A673 (cell line): ENCODE results near the gene TEPSIN. TPM values are rescaled to one million over a fixed set of nuclear protein-coding genes. Genes with fewer than 3 reads are reported as not detected.
A peak's percentile ranks its signal among the peaks of the same experiment; 100 is the strongest.

ENCODE experiments used
- BruUV-seq: library from RNA; stranded (reverse); fragments of 400-500 nt; replicated peaks from 2 replicates; lab custom pipeline; 2021; lab: Mats Ljungman, UMichigan
- CTCF ChIA-PET: fragments of 300-600 bp; sonication (Branson Sonifier 250); formaldehyde crosslinking; loops from one replicate; lab custom pipeline; 2022; ENCODE audit warnings: antibody characterized with exemption; lab: Charles Lee
- POLR2A ChIA-PET: fragments of 300-600 bp; sonication (Branson Sonifier 250); formaldehyde crosslinking; loops from one replicate; lab custom pipeline; 2022; ENCODE audit warnings: antibody characterized with exemption; ENCODE audit not compliant: low non-redundant PET; lab: Charles Lee
- DNase-seq: peaks from one replicate; pipeline ENCODE4 v3.0.0-alpha.2; 2015; ENCODE audit warnings: low spot score
- H3K27ac ChIP-seq: fragments of 200-600 bp; sonication (generic); 2 replicates; pipeline ENCODE4 v1.5.1; 2016; ENCODE audit warnings: mixed run types, low read depth, mild to moderate bottlenecking, mixed read lengths, antibody characterized with exemption, low read length; ENCODE audit not compliant: poor library complexity, severe bottlenecking
- H3K27me3 ChIP-seq: fragments of 200-600 bp; sonication (generic); replicated peaks from 2 replicates; pipeline ENCODE4 v1.6.1; 2017; ENCODE audit warnings: mixed run types, low read depth, mild to moderate bottlenecking, mixed read lengths, antibody characterized with exemption, low read length; ENCODE audit not compliant: insufficient read depth, poor library complexity
- H3K36me3 ChIP-seq: fragments of 200-600 bp; sonication (generic); 2 replicates; pipeline ENCODE4 v1.6.1; 2016; ENCODE audit warnings: mixed run types, mild to moderate bottlenecking, mixed read lengths, antibody characterized with exemption, low read length; ENCODE audit not compliant: insufficient read depth, poor library complexity, severe bottlenecking
- H3K4me1 ChIP-seq: fragments of 200-600 bp; sonication (generic); 2 replicates; pipeline ENCODE4 v1.6.1; 2017; ENCODE audit warnings: mixed run types, mild to moderate bottlenecking, mixed read lengths, antibody characterized with exemption, low read length; ENCODE audit not compliant: insufficient read depth, poor library complexity, severe bottlenecking
- H3K4me3 ChIP-seq: fragments of 200-600 bp; sonication (generic); 2 replicates; pipeline ENCODE4 v1.5.1; 2016; ENCODE audit warnings: low read depth, mixed run types, mild to moderate bottlenecking, mixed read lengths, low read length; ENCODE audit not compliant: poor library complexity, severe bottlenecking
- H3K9me3 ChIP-seq: fragments of 200-600 bp; sonication (generic); 2 replicates; pipeline ENCODE4 v1.6.1; 2016; ENCODE audit warnings: mixed run types, low read depth, mild to moderate bottlenecking, mixed read lengths, antibody characterized with exemption, low read length; ENCODE audit not compliant: poor library complexity, severe bottlenecking
- CTCF ChIP-seq: fragments of 300-800, 200-600 bp; sonication (generic); conservative IDR thresholded peaks from 2 replicates; pipeline ENCODE4 v1.5.1; 2017; ENCODE audit warnings: low read depth, mild to moderate bottlenecking, antibody characterized with exemption, low read length, moderate library complexity, mixed read lengths
- EZH2 ChIP-seq: fragments of 200-600 bp; sonication (generic); IDR thresholded peaks from 2 replicates; pipeline ENCODE4 v1.6.1; 2017; ENCODE audit warnings: borderline replicate concordance, low read depth, mild to moderate bottlenecking, mixed read lengths, antibody characterized with exemption, low read length; ENCODE audit not compliant: poor library complexity, severe bottlenecking
- intact Hi-C: fragments of 100-400 bp; cut with micrococcal nuclease; formaldehyde crosslinking; loops from one replicate; pipeline ENCODE4 v1.10.0; 2022; ENCODE audit not compliant: unreplicated experiment
- total RNA-seq: library from RNA; stranded (reverse); gene quantifications from 2 replicates; pipeline ENCODE4 v1.2.3, GENCODE V29; 2021

TEPSIN gene
- total RNA-seq, 1 experiment from 2014 or later, result 36.1 TPM

- BruUV-seq, result no TSS peak
- peaks cover 5% of the 10 kb centered on the region for H3K9me3 ChIP-seq
- POLR2A ChIA-PET, result interaction anchor here (0.6 kb wide), 2 partner anchors 172 to 196 kb away, joined by 3 read pairs; no protein-coding TSS in a partner anchor
- intact Hi-C loops, result no loop called here
- H3K36me3 ChIP-seq, result no peaks in the 10 kb centered on the region
- DNase-seq, result peak; percentile 99
- H3K4me3 ChIP-seq, result peak within 1 kb of the TSS; percentile 98
- CTCF ChIA-PET, result interaction anchor here (0.8 to 1.2 kb wide), 3 partner anchors 13 to 126 kb away, joined by 3 read pairs; partner anchors contain the start of genes NDUFAF8 and TEPSIN
- H3K4me1 ChIP-seq, result peaks cover 10% of the 10 kb centered on the region
- peak within 1 kb of the TSS; percentile 79 for H3K27ac ChIP-seq
- no peaks in the 10 kb centered on the region for H3K27me3 ChIP-seq
- TF ChIP-seq CTCF, result no peak
- TF ChIP-seq EZH2, result no peak
Measured at GRCh38 chr17:81222906-81223761, 15.7 kb downstream of the TEPSIN start, which contains the start of gene CEP131. Gene CEP131 (minus strand): TSS chr17:81222965. CDS start chr17:81220056, 2,909 bp downstream.

- Histone ChIP-seq H3K9me3 (peaks cover 5% of the 10 kb centered on the region), H3K27me3 (no peaks in the 10 kb centered on the region), H3K4me1 (peaks cover 10% of the 10 kb centered on the region), H3K4me3 (peak overlapping the region; percentile 98), H3K36me3 (no peaks in the 10 kb centered on the region), H3K27ac (peak overlapping the region; percentile 79)
- ChIA-PET CTCF (interaction anchor here (1.2 kb wide), 2 partner anchors 13 to 17 kb away, joined by 3 read pairs; partner anchors contain the start of genes NDUFAF8 and TEPSIN), POLR2A (interaction anchor here (0.6 kb wide), 1 partner anchor 197 kb away, joined by 3 read pairs; no protein-coding TSS in a partner anchor)
- BruUV-seq, result no TSS peak
- TF ChIP-seq CTCF (no peak), EZH2 (no peak)
- intact Hi-C loops, result no loop called here
- DNase-seq, result no peak
Measured at GRCh38 chr17:81222620-81222905, 16.3 kb downstream of the TEPSIN start.

DNA sequence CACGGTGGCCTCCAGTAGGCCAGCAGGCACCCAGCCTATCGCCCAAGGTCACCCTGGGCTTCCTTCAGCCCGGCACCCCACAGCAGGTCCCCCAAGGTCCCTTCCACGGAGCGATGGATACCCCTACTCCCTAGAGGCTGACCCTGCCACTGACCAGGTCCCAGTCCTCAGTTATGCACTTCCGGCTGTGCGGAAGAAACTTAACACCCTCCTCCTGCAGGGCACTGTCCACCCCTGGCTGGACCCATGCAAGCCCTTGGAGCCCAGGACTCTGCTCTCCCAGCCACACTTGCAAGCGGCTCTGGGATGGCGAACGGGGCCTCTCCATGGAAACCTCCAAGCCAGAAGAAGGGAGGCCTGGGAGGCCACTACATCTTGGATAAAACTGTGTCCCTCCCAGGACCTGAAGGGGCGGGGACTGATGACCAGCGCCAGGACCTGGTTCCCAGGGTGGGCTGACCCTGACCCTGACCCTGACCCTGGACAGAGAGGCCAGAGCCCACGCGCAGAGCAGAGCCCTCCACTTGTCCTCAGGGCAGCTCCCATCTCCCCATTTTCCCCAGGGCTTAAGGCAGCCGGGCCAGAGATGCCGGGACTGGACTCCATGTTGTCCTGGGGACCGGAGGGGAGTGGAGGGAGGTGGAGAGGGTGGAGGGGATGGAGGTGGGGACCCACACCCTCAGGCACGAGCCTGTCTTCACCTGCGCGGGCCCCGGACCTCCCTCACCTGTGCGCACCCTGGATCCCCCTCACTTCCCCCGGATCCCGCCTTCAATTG is 16.8 kb downstream of the TEPSIN start:
- ChIA-PET CTCF (interaction anchor here (1.2 kb wide), 2 partner anchors 14 to 17 kb away, joined by 3 read pairs; partner anchors contain the start of genes NDUFAF8 and TEPSIN), POLR2A (interaction anchor here (0.6 kb wide), 2 partner anchors 197 to 704 kb away, joined by 3 to 5 read pairs; no protein-coding TSS in a partner anchor)
- TF ChIP-seq EZH2, result no peak
- TF ChIP-seq CTCF, result no peak
- DNase-seq, result no peak
- intact Hi-C loops, result no loop called here
- H3K4me3 ChIP-seq, result peak overlapping the region; percentile 98
- peaks cover 4% of the 10 kb centered on the region for H3K9me3 ChIP-seq
- H3K4me1 ChIP-seq, result peaks cover 10% of the 10 kb centered on the region
- peak overlapping the region; percentile 79 for H3K27ac ChIP-seq
- H3K27me3 ChIP-seq, result no peaks in the 10 kb centered on the region
- no peaks in the 10 kb centered on the region for H3K36me3 ChIP-seq
- no TSS peak for BruUV-seq
